GM12865 (cell line): ENCODE data around the gene PTPRE.

Experiments
- DNase-seq: peaks from one replicate; pipeline ENCODE4 v3.0.0; 2010; ENCODE audit warnings: low read depth
- H3K4me3 ChIP-seq: 2 replicates; pipeline ENCODE4 v1.5.1; 2011; ENCODE audit warnings: mild to moderate bottlenecking, low read depth, low read length, control low read depth
- TF ChIP-seq, protein P1 (sequence below): IDR thresholded peaks from 2 replicates; pipeline ENCODE4 v1.5.1; 2011; ENCODE audit warnings: low read length, control low read depth, low read depth, inconsistent platforms; ENCODE audit not compliant: insufficient read depth; ENCODE audit errors: missing control alignments

Gene PTPRE

DNA sequence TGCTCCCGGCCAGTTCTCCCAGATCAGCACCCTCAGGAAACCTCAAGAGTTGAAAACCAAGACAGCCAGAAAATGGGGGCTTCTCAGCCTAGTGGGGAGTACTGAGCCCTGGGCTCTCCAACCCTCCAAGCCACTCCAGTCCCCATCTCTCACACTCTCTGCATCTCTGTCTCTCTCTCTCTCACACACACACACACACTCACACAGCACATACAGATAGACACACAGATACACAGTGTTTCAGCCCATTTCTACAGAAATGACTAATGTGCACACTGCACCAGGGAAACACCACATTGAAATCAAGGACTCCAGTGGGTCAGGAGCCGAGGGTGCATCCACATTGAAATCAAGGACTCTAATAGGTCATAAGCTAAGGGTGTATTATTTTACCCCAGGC is 111.8 kb downstream of the PTPRE start:
- no peak overlapping the region for H3K4me3 ChIP-seq
- TF ChIP-seq, protein P1, sequence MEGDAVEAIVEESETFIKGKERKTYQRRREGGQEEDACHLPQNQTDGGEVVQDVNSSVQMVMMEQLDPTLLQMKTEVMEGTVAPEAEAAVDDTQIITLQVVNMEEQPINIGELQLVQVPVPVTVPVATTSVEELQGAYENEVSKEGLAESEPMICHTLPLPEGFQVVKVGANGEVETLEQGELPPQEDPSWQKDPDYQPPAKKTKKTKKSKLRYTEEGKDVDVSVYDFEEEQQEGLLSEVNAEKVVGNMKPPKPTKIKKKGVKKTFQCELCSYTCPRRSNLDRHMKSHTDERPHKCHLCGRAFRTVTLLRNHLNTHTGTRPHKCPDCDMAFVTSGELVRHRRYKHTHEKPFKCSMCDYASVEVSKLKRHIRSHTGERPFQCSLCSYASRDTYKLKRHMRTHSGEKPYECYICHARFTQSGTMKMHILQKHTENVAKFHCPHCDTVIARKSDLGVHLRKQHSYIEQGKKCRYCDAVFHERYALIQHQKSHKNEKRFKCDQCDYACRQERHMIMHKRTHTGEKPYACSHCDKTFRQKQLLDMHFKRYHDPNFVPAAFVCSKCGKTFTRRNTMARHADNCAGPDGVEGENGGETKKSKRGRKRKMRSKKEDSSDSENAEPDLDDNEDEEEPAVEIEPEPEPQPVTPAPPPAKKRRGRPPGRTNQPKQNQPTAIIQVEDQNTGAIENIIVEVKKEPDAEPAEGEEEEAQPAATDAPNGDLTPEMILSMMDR: no peak
- no peak for DNase-seq

DNA sequence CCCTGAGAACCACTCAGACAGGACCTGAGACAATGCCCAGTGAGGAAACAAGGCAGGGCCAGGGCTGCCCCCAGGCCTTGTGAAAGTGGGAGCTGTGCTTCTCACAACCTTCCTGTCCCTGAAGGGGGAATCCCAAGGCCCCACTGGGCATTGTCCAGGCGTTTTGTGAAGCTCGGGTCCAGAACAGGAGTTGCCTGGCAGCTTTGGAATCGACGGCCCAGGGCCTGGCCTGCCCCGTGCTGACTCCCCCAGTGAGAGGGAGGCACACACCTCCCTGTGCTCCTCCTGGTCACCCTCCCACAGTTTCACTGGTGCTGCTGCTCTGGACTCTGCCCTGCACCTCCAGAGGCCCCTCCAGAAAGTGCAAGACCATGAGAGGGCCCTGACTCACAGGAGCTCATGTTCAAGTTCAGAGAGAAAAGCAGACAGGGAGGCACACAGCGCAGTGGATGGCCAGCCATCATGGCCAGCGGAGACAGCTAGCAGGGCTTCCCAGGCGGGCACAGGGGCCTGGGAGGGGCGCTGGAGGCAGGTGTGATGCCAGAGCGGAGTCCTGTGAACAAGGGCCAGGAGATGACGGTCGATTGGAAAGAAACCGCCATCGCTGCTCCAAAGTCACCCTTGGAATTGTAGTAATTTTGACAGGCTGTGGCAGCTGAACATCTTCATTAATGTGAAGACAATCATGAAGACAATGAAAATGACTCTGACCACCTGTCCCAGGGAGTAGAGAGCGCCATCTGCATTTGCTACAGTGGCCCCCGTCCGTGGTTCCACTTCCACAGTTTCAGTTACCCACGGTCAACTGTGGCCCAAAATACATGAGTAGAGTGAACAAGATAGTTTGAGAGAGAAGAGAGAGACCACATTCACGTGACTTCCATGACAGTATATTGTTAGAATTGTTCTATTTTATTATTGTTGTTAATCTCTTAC is 115.6 kb downstream of the PTPRE start:
- DNase-seq: no peak
- TF ChIP-seq, protein P1: no peak
- no peak overlapping the region for H3K4me3 ChIP-seq

DNA sequence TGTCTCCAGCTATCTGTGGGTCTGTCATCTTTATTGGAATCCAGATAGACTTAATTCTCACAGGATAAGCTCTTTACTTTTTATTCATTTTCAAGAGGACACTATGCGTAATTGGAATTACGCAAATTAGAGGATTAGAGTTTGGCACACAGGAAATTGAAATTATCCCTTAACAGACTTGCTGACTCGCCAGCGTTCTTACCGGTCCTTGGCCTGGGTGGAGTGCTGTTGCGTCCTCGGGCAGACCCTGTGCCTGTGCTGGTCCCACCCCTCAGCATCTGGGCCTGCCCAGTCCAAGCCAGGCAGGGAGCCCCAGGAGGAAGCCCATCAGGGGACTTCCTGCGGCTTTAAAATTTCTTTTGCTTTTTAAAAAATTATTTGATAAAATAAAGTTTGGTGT is 117.5 kb downstream of the PTPRE start:
- H3K4me3 ChIP-seq: no peak overlapping the region
- DNase-seq: no peak
- TF ChIP-seq, protein P1: no peak

DNA sequence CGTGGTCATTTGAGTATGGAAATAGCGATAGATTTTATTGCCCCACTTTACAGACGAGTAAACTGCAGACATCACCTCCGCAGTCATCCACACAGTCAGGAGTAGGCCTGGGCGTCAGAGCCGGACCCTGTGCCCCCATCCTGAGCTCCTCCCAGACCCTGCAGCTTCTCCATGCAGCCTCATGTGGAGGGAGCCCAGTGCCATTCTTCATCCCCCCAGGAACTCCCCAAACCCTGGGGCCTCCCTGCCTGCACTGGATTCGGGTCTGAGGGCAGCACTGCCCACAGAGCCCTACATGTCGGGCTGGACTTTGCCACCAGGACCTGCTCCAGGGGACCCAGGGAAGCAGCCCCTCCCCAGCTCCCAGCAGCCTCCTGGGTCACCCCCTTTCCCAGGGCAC is 118.5 kb downstream of the PTPRE start:
- H3K4me3 ChIP-seq: no peak overlapping the region
- no peak for DNase-seq
- TF ChIP-seq, protein P1: no peak

DNA sequence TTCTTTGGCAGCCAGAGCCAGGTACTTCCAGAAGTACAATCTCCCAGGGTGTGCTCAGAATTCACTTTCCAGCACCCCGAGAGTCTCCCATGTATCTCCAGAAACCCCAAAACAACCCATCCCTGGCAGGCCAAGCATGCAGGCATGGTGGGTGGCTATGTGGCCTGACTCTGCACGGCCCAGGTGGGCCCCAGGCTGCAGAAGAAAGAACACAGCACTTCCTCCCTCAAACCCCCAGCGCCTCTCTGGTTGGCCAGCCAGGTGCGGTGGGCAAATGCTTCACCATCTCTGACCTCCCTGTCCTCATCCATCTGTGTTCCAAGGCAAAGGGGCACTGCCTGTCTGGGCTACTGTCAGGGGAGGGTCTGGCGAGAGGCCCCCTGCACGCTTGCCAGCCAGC is 119.0 kb downstream of the PTPRE start:
- no peak for DNase-seq
- TF ChIP-seq, protein P1: no peak
- no peak overlapping the region for H3K4me3 ChIP-seq

DNA sequence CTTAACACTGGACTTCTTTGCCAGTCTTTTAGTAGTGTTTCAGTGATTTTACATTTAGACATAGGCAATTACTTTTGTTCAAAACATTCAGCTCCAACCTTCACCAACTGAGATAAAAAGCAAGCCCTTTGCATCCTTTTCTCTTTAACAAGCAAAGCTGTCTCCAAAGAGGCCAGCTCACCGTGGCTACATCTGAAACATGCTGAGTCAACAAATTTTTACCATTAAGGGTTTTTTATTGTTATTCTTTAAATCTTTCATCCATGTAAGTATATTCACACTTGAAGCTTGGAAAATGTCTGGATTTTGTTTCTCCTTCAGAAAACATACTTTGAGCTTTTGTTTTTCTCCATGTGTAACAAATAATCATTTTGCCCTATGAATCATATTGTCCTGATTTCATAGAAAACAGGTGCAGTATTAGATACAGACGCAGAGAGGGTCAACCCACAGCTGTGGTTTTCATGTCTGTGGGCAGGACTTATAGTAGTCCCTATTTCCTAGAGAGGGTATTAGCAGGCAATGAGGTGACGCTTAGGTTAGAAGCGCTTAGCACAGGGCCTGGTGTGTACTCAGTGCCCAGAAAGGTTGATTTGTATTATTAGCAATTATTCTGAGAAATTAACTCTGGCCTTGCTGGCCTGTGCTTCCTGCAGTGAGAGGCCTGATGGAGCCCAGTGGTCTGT is 119.9 kb downstream of the PTPRE start:
- H3K4me3 ChIP-seq: no peak overlapping the region
- TF ChIP-seq, protein P1: no peak
- DNase-seq: no peak
